Spleen (tissue), 7 donors: ENCODE data around the gene ADGRG1.

Experiments
- CTCF ChIP-seq, 11 experiments: fragments of 200-600 bp in 7 of 11; fragments of 450-650 bp in 4 of 11; sonication (generic) in 4 of 11; IDR thresholded peaks in 8 of 11; conservative IDR thresholded peaks in 3 of 11; 1 replicate in 7 of 11; 2 replicates in 4 of 11; pipeline versions ENCODE4 v1.4.0 to v1.8.0; 2016 to 2021; ENCODE audit warnings: antibody characterized with exemption in 11 of 11, inconsistent platforms in 4 of 11, mild to moderate bottlenecking in 1 of 11
- POLR2A ChIP-seq, 3 donors: fragments of 450-650 bp; IDR thresholded peaks; one replicate each; pipeline ENCODE4 v1.5.1; 2017; ENCODE audit warnings: antibody characterized with exemption in 3 of 3, mild to moderate bottlenecking in 1 of 3
- POLR2AphosphoS5 ChIP-seq, 3 donors: sonication (generic); formaldehyde crosslinking; IDR thresholded peaks; one replicate each; pipeline ENCODE4 v1.5.1; 2017; ENCODE audit warnings: antibody characterized with exemption in 3 of 3
- donor health status: DM: no; HTN: no; CAD: no; lungs with moderate emphysema.
- donor health status: DM: no; HTN: no; CAD: no.
- donor health status: DM: no; HTN: no; CAD: no.

- TF ChIP-seq CTCF (IDR thresholded peaks at IDR 0.05 in 8 of 11, conservative IDR thresholded peaks at IDR 0.05 in 3 of 11) (no peak), POLR2A (IDR thresholded peaks at IDR 0.05) (no peak), POLR2AphosphoS5 (IDR thresholded peaks at IDR 0.05) (no peak)
Measured at GRCh38 chr16:57642160-57643135, 14.0 kb downstream of the ADGRG1 start.
